Epithelial cell of proximal tubule (primary cell): ENCODE results near the gene DGKI. TPM values are rescaled to one million over a fixed set of nuclear protein-coding genes. Genes with fewer than 3 reads are reported as not detected.

Experiments used
- DNase-seq: peaks from one replicate; pipeline ENCODE4 v3.0.0-alpha.2; 2011; ENCODE audit warnings: low read depth
- H3K4me3 ChIP-seq: 2 replicates; pipeline ENCODE4 v1.5.1; 2011; ENCODE audit warnings: low read depth, mild to moderate bottlenecking, low read length
- CTCF ChIP-seq: conservative IDR thresholded peaks from 2 replicates; pipeline ENCODE4 v1.5.1; 2012; ENCODE audit warnings: low read depth, mild to moderate bottlenecking, low read length
- total RNA-seq: library from RNA; depleted of rRNA; stranded (reverse); fragments of >200 nt; gene quantifications from 2 replicates; pipeline ENCODE4 v1.2.3, GENCODE V29; 2015

Gene DGKI
- total RNA-seq, 1 donor from 2014 or later = 0.69 TPM

GRCh38 chr7:137331378-137331777 lies 515.4 kb downstream of the DGKI start:
- DNase-seq = peak; percentile 29
- no peak overlapping the region for H3K4me3 ChIP-seq
- TF ChIP-seq CTCF = no peak

Other genes starting within 250 kb of the DGKI start
- 14.5 and 18.3 TPM in 2 replicates for gene CREB3L2, start 155.1 kb upstream of the DGKI start, total RNA-seq
- not detected in 2 replicates for gene AKR1D1, start 229.5 kb upstream of the DGKI start, total RNA-seq